GM18499 (cell line): ENCODE results near the gene CCDC90B.
"Not testable (repeated sequence)": the region's sequence is repeated elsewhere in the genome, so short reads cannot be mapped to it uniquely, and the experiment has no call there.

ENCODE experiments used
- ATAC-seq: cut with Tn5 transposase; IDR thresholded peaks from one replicate; pipeline ENCODE4 v1.9.1; 2021; ENCODE audit warnings: moderate number of reproducible peaks; ENCODE audit not compliant: insufficient read depth, unreplicated experiment

CCDC90B gene

GRCh38 chr11:83292709-83293456 is 6.7 kb upstream of the CCDC90B start:
- ATAC-seq = peak; percentile 65

DNA sequence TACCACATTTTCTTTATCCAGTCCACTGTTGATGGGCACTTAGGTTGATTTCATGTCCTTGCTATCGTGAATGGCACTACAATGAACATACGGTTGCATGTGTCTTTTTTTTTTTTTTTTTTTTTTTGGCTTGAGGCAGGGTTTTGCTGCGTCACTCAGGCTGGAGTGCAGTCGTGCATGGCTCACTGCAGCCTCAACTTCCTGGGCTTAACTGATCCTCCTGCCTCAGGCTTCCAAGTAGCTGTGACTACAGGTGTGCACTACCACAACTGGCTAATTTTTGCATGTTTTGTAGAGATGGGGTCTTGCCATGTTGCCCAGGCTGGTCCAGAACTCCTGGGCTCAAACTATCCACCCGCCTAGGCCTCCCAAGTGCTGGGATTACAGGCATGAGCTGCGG is 1.5 kb upstream of the CCDC90B start:
- no peak for ATAC-seq

GRCh38 chr11:83285151-83285770 is 906 bp downstream of the CCDC90B start:
- no peak for ATAC-seq

DNA sequence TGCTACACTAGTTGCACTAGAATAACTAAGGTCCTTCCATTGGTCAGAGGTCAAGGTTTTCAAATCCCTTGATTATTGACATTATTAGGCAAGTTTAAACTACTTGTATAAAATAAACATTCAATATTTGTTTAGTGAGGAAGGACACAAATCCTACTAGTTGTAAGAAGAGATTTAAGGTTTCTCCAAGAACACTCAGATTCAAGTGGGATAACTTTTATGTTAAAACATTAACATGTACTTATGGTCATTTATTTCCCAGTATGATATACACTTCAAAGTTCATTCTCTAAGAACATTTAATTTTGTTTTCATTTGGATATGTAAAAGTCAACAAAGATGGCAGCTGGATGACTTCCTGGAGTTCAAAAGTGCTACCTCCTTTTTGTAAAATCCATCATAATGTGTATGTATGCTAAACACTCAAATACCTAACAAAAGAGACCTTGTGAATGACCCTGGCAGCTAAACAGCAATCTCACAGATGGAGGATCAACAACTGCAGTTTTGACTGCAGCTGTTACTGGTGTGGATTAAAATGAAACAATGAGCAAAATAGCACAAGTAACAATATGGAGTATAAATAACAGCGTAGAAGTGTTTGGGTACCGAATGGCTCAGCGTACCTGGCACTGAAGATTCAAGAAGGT is 1.5 kb downstream of the CCDC90B start:
- no peak for ATAC-seq

DNA sequence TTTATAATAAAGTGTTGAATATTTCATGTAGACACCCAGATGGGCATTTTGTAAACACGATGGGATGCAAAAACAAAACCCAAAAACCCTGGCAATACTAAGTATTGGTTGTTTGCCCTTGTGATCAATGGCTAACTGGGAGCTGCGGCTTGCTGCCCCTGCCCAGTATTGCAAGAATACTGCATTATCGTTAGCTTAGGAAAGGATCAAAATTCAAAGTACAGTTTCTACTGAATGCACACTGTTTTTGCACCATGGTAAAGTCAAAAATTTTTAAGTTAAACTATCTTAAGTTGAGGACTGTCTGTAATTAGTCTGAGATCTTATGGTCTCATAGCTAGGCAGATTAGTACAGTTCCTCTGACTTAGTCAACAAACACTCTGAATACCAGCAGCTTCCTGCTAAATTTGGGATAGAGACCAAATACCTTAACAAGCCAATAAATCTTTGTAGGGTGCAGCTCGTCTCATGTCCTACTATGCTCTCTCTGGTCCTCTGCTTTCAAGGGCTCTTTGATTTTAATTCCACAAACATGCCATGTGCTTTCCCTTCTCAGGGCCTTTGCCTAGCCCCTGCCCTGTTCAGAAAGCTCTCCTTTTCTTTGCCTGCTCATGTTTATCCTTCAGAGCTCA is 4.0 kb downstream of the CCDC90B start:
- ATAC-seq = no peak

DNA sequence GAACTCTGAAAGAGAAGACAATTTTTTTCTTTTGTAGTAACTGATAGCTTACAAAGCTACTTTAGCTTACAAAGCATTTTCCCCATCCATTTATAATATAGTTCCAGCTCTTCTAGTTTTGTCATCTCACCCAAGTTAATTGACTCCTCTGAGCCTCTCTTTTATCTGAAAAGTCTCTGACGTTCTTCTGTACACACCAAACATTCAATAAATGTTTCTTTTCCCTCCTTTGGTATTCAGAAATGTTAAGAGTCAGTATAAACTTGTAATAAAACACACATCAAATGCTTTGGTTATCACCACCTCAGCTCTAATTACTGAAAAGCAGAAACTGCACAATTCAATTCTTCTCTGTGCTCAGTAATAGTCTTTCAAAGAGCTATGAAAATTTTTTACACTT is 5.9 kb downstream of the CCDC90B start:
- ATAC-seq = no peak

DNA sequence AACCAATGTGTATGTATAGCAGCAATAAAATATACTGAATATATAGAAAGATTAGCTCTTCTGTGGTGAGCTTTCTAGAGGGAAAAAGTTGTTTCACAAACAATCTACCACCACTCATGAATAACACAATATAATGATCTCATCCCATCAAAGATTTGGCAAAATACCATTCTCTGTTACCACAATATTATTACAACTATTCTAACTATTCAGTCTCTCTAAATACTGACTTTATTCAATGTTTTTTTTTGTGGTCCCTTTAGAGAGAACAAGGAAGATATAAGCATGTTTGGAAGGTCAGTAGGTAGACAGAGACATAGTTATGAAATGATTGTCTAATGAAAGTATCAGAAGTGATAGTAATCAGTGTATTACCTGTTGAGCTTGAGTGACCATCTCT is 7.8 kb downstream of the CCDC90B start:
- ATAC-seq = no peak

DNA sequence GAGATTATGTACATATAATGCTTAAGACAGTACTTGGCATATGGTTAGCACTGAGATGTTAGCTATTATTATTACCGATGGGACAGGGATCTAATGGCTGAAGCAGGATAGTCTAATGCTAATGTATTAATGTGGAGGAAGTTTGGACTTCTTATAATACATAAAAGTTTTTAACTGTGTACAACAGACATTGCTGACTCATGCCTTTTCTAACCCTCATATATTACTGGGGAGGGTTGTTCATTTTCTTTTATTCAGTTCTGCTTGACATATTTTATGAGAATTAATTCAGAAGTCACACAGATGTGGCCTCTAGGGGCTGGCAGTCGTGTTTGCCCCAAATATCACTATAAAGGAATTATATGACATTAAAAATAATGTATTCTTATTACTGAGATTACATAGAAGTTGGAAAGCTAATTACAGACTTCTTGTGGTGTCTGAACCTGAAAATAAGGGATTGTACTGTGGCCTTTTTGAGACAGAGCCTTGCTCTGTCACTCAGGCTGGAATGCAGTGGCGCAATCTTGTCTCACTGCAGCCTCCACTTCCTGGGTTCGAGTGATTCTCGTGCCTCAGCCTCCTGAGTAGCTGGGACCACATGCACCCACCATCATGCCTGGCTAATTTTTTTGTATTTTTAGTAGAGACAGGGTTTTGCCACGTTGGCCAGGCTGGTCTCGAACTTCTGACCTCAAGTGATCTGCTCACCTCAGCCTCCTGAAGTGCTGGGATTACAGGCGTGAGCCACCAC is 10.1 kb downstream of the CCDC90B start:
- no peak for ATAC-seq

- ATAC-seq = no peak
Observed at GRCh38 chr11:83272627-83273026, 13.5 kb downstream of the CCDC90B start.

- ATAC-seq = not testable (repeated sequence)
Observed at GRCh38 chr11:83271734-83272133, 14.4 kb downstream of the CCDC90B start.

DNA sequence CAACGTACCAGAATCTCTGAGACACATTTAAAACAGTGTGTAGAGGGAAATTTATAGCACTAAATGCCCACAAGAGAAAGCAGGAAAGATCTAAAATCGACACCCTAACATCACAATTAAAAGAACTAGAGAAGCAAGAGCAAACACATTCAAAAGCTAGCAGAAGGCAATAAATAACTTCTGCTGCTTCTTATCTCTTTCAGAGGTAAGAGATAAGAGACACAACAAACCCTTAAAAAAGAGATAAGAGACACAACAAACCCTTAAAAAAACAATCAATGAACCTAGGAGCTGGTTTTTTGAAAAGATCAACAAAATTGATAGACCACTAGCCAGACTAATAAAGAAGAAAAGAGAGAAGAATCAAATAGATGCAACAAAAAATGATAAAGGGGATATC is 17.1 kb downstream of the CCDC90B start:
- ATAC-seq = not testable (repeated sequence)

GRCh38 chr11:83265331-83265730 is 20.8 kb downstream of the CCDC90B start:
- ATAC-seq = no peak

DNA sequence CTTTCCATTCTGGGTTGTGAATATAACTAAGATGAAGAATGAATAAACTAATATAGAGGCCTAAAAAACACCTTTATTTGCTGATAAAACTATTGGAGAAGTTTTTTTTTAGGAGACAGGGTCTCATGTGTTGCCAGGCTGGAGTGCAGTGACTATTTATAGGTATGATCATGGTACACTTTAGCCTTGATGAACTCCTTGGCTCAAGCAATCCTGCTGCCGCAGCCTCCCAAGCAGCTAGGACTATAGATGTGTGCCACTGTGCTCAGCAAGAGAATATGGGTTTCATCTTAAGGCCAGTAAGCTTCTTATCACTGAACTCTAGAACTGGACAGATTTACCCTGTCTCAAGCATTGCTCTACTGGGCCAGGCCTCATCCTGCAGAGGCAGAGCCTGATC is 26.6 kb downstream of the CCDC90B start:
- no peak for ATAC-seq

GRCh38 chr11:83257761-83258168 is 28.4 kb downstream of the CCDC90B start:
- no peak for ATAC-seq

- no peak for ATAC-seq
Observed at GRCh38 chr11:83256602-83257340, 29.4 kb downstream of the CCDC90B start.

- no peak for ATAC-seq
Observed at GRCh38 chr11:83255366-83255765, 30.8 kb downstream of the CCDC90B start.

DNA sequence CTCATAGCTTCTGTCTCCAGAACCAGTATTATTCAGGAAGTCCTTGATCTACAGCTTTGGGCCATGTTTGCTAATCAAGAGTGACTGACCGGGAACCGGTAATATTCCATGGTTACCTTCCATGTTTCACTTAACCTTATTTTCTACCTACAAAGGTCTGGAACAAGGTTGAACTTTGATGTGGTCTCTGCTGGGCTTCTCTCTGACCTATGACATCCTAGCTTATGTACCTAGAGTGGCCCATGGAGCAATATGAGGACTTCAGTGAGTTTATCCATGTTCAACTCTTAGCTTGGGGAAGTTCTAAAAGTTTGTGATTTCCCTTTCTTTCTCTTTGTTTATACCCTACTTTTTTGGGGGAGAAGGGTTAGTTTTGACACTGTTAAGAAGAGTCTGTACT is 33.2 kb downstream of the CCDC90B start:
- ATAC-seq = no peak

DNA sequence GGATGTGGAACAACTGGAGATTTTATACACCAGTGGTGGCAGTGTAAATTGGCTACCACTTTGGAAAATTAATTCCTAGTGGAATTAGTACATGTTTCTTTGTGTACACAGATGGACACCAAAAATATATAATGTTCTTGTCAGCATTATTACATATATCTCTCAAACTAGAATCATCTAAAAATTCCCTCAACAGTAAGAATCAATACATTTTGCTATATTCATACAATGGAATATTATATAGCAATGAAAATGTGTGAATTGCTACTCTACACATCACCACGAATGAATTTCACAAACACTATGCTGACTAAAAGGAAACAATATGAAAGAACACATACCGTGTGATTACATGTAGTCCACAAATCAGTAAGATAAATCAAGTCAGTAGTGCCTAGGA is 33.9 kb downstream of the CCDC90B start:
- no peak for ATAC-seq

- ATAC-seq = no peak
Observed at GRCh38 chr11:83249972-83250593, 36.1 kb downstream of the CCDC90B start.
